NOMO-1 (cell line): Measurements from ENCODE around the gene PRM3.
"Not testable (repeated sequence)": the region's sequence is repeated elsewhere in the genome, so short reads cannot be mapped to it uniquely, and the experiment has no call there.

ENCODE experiments used
- DNase-seq, 2 experiments: peaks; one replicate each; lab custom pipeline; 2025; ENCODE audit not compliant: unreplicated experiment in 2 of 2; lab: John Stamatoyannopoulos, UW

The PRM3 gene

GRCh38 chr16:11306381-11306780 is 33.0 kb upstream of the PRM3 start:
- no peak for DNase-seq

DNA sequence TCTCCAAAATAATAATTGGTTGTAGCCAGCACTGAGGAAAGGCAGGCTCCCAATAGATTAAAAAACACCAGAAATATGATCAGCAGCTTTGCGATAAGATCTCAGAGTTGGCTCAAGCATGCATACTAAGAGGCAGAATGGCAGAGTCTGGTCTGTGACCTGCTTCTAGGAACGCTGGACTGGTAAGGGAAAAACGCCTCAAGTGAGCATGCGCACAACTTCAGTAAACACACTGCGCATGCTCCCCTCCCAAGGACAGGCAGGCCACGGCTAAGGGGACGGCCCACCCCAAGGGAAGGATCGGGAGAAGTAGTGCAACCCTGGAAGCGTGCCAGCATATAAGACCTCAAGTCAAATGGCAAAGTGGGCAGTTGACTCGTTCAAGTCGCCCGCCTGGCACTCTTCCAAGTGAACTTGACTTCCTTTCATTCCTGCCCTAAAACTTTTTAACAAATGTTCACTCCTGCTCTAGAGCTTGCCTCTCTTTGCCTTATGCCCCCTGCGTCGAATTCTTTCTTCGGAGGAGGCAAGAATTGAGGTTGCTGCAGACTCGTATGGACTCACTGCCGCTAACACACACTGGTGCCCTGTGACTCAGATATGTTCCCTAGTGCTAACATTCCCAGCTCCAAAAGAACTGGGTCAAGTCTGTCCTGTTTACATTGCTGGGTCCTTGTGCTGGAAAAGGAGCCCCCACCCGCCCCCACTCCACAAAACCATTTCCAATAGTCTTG is 30.1 kb upstream of the PRM3 start:
- no peak for DNase-seq

DNA sequence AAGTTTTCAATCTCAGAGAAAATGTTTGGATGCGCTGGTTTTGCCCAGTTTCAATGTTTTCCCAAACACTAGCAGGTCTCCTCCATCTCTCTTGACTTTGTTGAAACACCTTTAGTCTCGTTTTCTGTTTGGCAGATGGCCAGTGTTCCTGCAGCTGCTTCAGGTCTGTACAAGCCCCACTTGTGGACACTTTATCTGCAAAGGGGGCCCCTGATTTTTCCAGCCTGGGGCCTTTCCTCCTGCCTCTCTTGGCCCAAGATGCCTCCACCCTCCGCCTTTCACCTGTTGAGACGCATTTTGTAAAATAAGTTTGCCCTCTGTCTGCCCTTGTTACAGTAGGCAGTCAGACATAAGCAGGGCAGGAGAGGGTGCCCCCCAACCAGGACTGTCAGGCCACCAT is 29.5 kb upstream of the PRM3 start:
- DNase-seq, result no peak

DNA sequence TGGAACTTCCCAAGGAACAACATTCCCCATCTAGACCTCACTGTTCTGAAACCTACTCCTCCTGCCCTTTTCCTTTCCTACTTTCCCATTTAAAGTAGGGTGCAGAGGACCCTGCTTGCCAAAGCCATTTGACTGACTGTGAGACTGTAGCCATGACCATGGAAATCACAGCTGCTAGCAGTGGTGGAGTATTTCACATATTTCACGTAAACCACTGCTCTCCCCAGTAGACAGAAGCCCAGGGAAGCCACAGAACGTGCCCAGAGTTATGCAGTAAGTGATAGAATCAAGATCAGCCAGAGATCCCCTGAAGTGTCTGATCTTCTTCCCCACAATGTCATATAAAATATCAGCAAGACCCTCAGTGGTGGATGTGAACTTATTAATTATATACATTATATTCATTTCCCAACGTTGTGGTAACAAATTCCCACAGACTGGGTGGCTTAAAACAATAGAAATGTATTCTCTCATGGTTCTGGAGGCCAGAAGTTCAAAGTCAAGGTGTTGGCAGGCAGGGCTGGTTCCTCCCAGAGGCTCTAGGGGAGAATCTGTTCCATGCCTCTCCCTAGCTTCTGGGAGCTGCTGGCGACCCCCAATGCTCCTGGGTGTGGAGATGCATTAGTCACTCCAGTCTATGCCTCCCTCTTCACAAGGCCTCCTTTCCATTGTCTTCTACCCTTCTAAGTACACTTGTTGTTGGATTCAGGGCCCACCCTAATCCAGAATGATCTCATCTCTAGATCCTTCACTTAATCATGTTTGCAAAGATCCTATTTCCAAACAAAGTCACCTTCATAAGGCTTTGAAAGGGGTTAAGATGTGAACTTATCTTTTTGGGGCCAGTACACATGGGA is 28.4 kb upstream of the PRM3 start:
- no peak for DNase-seq

GRCh38 chr16:11300560-11300892 is 27.1 kb upstream of the PRM3 start:
- no peak for DNase-seq

GRCh38 chr16:11299865-11300559 is 26.6 kb upstream of the PRM3 start:
- DNase-seq, result no peak

DNA sequence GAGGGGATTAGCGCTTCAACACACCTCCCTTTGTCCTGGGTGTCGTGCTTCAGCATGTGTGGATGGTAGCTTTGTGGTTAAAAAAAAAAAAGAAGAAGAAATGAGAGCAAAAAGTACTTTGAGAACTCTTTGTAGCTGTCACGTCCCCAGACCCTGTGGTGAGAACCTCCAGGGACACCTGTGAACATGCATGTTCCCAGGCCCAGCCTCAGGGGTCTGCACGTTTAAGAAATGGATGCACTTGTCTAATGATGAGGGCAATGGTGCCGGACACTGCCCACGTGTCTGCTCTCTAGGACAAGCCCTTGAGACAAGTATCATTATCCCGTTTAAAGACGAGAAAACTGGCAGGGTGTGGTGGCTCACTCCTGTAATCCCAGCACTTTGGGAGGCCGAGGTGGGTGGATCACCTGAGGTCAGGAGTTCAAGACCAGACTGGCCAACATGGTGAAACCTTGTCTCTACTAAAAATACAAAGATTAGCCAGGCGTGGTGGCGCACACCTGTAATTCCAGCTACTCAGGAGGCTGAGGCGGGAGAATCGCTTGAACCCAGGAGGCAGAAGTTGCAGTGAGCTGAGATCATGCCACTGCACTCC is 25.6 kb upstream of the PRM3 start:
- DNase-seq, result not testable (repeated sequence)

DNA sequence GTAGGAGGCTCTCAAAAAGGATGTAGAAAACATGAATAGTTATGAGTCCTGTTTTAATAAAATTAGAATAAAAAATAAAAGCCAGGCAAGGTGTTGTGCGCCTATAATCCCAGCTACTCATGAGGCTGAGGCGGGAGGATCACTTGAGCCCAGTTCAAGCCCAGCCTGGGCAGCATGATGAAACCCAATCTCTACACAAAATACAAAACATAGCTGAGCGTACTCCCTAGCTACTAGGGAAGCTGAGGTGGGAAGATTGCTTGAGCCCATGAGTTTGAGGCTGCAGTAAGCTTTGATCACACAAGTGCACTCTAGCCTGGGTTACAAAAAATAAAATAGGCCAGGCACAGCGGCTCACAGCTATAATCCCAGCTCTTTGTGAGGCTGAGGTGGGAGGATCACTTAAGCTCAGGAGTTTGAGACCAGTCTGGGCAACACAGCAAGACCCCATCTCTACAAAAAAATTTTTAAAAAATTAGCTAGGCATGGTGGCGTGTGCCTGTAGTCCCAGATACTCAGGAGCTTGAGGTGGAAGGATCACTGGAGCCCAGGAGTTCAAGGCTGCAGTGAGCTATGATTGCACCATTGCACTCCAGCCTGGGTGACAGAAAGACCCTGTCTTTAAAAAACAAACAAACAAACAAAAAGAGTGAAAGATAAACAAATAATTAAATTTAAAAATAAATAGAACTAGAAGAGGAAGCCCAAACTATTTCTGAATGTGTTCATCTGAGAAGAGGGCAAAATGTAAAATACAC is 24.9 kb upstream of the PRM3 start:
- no peak for DNase-seq

GRCh38 chr16:11297492-11298142 is 24.2 kb upstream of the PRM3 start:
- peak; percentile 66 to 79 for DNase-seq

DNA sequence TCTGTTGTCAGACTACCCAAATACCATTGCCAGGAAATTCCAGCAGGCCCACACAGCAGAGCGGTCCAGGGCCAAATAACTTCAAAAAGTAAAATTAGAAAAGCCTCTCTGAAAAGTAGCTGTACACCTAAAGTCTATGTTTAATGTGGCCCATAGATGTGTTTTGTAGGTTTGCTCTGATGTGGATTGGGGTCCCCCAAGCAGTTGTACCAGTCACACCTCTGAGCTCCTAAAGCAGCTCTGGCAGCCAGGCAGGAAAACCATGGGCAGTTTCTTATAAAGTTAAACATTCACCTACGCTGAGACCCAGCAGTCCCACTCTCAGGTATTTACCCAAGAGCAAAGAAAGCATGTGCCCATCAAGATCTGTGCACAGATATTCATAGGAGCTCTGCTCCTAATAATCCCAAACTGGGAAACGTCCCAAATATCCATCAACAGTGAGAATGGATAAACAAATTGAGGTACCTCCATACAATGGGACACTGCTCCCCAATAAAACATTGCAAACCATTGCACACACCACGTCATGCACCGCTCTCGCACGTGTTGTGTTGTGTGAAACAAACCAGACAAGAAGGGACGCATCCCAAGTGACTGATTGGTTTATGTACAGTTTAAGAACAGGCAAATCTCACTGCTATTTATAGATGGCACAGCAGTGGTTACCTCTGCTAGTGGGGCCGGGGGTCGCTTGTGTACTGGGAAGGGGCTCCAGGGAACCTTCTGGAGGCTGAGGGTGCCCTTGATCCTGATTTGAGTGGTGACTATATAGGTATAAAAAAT is 23.5 kb upstream of the PRM3 start:
- DNase-seq, result no peak

- DNase-seq, result no peak
These were observed 22.9 kb upstream of the PRM3 start for GRCh38 chr16:11296351-11296705.

DNA sequence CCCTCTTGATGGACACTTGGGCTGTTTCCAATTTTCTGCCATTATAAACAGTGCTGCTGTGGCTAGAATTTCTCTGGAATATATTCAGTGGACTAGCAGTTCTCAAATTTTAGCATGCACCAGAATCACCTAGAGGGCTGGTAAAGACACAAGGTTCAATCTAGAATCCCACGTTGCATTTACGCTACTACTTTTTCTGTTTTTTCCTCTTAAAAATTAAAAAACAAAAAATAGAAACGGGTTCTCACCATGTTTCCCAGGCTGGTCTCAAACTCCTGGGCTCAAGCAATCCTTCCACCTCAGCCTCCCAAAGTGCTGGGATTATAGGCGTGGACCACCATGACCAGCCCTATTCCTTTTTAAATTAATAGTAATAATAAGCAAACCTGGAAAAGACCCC is 22.2 kb upstream of the PRM3 start:
- DNase-seq, result no peak

DNA sequence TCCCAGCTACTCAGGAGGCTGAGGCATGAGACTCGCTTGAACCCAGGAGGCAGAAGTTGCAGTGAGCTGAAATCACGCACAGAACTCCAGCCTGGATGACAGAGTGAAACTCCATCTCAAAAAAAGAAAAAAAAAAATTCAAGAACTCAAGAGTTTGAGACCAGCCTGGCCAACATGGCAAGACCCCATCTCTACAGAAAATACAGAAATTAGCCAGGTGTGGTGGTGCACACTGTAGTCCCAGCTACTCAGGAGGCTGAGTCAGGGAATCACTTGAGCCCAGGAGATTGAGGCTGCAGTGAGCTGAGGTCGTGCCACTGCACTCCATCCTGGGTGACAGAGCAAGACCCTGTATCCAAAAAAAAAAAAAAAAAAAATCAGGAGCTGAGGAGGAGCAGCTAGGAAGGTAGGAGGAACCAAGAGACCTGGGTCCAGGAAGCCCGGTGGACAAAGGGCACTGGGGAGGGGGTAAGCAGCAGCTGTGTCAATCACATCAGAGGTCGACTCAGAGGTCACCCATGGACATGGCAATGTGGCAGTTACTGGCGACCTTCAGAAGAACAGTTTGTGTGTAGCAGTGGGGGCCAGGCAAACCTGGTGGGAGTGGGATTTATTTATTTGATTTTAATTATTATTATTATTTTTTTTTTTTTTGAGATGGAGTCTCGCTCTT is 18.8 kb upstream of the PRM3 start:
- DNase-seq, result no peak

GRCh38 chr16:11291091-11291703 is 17.8 kb upstream of the PRM3 start:
- no peak for DNase-seq

DNA sequence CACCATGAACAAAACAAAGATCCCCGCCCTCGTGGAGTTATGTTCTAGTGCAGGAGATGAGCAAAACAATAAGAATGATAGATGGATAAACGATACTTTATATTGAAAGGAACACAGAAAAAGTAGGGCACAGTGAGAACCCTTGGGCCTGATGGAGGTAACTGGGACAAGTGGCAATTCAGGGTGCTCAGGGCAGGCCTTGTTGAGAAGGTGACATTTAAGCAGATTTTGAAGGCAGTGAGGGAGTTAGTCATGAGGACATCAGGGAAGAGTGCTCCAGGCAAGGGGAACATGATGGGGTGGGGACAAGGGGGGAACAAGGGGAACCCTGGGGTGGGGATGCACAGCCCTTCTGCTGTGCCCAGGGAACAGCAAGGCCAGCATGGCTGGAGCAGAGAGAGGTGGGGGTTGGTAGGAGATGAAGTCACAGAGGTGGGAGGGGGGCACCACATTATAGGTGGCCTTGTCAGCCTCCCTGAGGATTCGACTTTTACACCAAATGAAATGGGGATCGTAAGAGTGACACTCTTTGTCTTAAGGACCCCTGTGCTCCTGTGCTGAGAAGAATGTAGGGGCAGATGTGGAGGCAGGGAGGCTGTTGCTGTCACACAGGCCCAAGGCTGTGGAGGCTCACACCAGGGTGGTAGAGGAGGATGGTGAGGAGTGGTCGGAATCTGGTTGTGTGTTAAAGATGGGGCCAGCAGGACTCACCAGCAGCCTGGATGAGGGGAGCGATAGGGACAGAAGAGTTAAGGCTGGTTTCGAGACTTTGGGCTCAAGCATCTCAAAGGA is 16.9 kb upstream of the PRM3 start:
- DNase-seq, result no peak

DNA sequence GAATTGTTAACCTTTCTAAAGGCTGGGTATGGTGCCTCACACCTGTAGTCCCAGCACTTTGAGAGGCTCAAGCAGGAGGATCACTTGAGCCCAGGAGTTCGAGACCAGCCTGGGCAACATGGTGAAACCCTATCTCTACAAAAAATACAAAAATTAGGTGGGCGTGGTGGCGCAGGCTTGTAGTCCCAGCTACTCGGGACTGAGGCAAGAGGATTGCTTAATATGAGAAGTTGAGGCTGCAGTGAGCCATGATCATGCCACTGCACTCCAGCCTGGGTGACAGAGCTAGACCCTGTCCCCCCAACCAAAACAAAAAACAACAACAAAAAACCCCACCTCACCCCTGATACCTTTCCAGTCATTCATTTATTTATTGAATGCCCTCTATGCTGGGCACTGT is 16.3 kb upstream of the PRM3 start:
- not testable (repeated sequence) for DNase-seq

GRCh38 chr16:11289202-11289601 is 15.8 kb upstream of the PRM3 start:
- no peak for DNase-seq

DNA sequence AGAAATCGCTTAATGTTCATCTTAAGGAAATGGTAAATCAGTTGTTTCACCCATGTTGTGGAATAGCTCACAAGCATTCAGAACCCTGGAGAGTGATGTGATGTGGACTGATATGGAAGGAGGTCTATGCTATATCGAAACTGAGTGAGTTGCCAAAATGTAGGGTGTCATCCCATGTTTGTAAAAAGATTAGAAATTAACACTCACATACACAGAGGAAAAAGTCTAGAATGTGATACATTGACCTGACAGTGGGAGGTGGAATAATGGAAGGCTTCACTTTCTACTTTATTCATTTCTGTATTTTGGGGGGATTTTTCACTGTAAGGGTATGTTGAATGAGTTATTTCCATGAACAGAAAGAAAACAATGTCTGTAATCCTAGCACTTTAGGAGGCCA is 12.4 kb upstream of the PRM3 start:
- DNase-seq, result no peak
